GM12878 (cell line): ENCODE measurements around the gene SH2D3A. TPM values are rescaled to one million over a fixed set of nuclear protein-coding genes. Genes with fewer than 3 reads are reported as not detected.

Experiments used
- ATAC-seq: fragments of 200-7000 bp; cut with Tn5 transposase; 3 replicates; pipeline ENCODE4 v1.9.1; 2020; ENCODE audit warnings: mild to moderate bottlenecking, moderate library complexity
- BruUV-seq: library from RNA; stranded (reverse); fragments of 400-500 nt; replicated peaks from 2 replicates; lab custom pipeline; 2021; lab: Mats Ljungman, UMichigan
- CTCF ChIA-PET: fragments of 300-600 bp; sonication (Branson Sonifier 250); formaldehyde crosslinking; extraction: SDS; loops from one replicate; lab custom pipeline; 2021; ENCODE audit warnings: inconsistent platforms; lab: Yijun Ruan, JAX
- POLR2A ChIA-PET: fragments of 350-600 bp; formaldehyde crosslinking; extraction: SDS; loops from one replicate; lab custom pipeline; 2021; ENCODE audit warnings: inconsistent platforms; lab: Charles Lee
- RAD21 ChIA-PET: fragments of 300-600 bp; sonication (Branson Sonifier 250); formaldehyde crosslinking; loops from one replicate; lab custom pipeline; 2023; ENCODE audit warnings: antibody characterized with exemption; ENCODE audit not compliant: unreplicated experiment; lab: Charles Lee
- SMC1A ChIA-PET: fragments of 300-600 bp; sonication (Branson Sonifier 250); formaldehyde crosslinking; loops from one replicate; lab custom pipeline; 2023; ENCODE audit not compliant: unreplicated experiment, uncharacterized antibody; lab: Charles Lee
- DNase-seq: peaks from one replicate; pipeline ENCODE4 v3.0.0-alpha.2; 2011; ENCODE audit warnings: low read depth, low spot score
- FAIRE-seq: peaks from 3 replicates; lab custom pipeline; 2011; peaks lifted over from hg19 to GRCh38; lab: Jason Lieb, UNC
- H2AFZ ChIP-seq: 2 replicates; pipeline ENCODE4 v1.6.0; 2011; ENCODE audit warnings: low read depth, low read length, control low read depth; ENCODE audit not compliant: control insufficient read depth
- H3K27ac ChIP-seq: 2 replicates; pipeline ENCODE4 v1.5.1; 2011; ENCODE audit warnings: control low read depth; ENCODE audit not compliant: control insufficient read depth, insufficient read depth
- H3K27me3 ChIP-seq, 2 experiments: replicated peaks in 1 of 2; 2 replicates each; pipeline versions ENCODE4 v1.6.0 to v1.6.1; 2011; ENCODE audit warnings: low read length in 1 of 2; ENCODE audit not compliant: control insufficient read depth in 2 of 2, insufficient read depth in 2 of 2
- H3K36me3 ChIP-seq, 2 experiments: 2 replicates each; pipeline ENCODE4 v1.5.1; 2011; ENCODE audit warnings: low read length in 1 of 2; ENCODE audit not compliant: control insufficient read depth in 2 of 2, insufficient read depth in 2 of 2
- H3K4me1 ChIP-seq: 2 replicates; pipeline ENCODE4 v1.6.1; 2011; ENCODE audit warnings: mild to moderate bottlenecking, low read length, moderate library complexity, mixed read lengths; ENCODE audit not compliant: control insufficient read depth, insufficient read depth
- H3K4me2 ChIP-seq: 2 replicates; pipeline ENCODE4 v1.6.0; 2011; ENCODE audit warnings: control low read depth; ENCODE audit not compliant: control insufficient read depth, insufficient read depth
- H3K4me3 ChIP-seq: fragments of 200-600 bp; sonication (generic); 2 replicates; pipeline ENCODE4 v1.5.1; 2016
- H3K79me2 ChIP-seq: 2 replicates; pipeline ENCODE4 v1.6.0; 2011; ENCODE audit warnings: low read length; ENCODE audit not compliant: control insufficient read depth, insufficient read depth
- H3K9ac ChIP-seq: 2 replicates; pipeline ENCODE4 v1.8.0; 2011; ENCODE audit warnings: low read length, control low read depth, mixed read lengths; ENCODE audit not compliant: control insufficient read depth, insufficient read depth
- H3K9me3 ChIP-seq: replicated peaks from 3 replicates; pipeline ENCODE4 v1.5.1; 2011; ENCODE audit warnings: mild to moderate bottlenecking, low read length; ENCODE audit not compliant: control insufficient read depth, insufficient read depth
- H4K20me1 ChIP-seq: 2 replicates; pipeline ENCODE4 v1.6.0; 2011; ENCODE audit not compliant: control insufficient read depth, insufficient read depth
- CBX5 ChIP-seq: sonication (generic); IDR thresholded peaks from 2 replicates; pipeline ENCODE4 v1.6.1; 2016; ENCODE audit warnings: low read depth, moderate library complexity, mild to moderate bottlenecking, inconsistent platforms
- E2F8 ChIP-seq: fragments of 450-650 bp; IDR thresholded peaks from 2 replicates; pipeline ENCODE4 v1.6.1; 2018; ENCODE audit warnings: mild to moderate bottlenecking, low read depth, moderate library complexity; ENCODE audit not compliant: partially characterized antibody
- ETV6 ChIP-seq, 2 experiments: fragments of 450-650 bp in 1 of 2; IDR thresholded peaks in 1 of 2; conservative IDR thresholded peaks in 1 of 2; 2 replicates each; pipeline ENCODE4 v1.6.1; 2014; ENCODE audit warnings: antibody characterized with exemption in 1 of 2, borderline replicate concordance in 1 of 2, low read depth in 1 of 2, mild to moderate bottlenecking in 1 of 2, moderate library complexity in 1 of 2
- LARP7 ChIP-seq: fragments of 450-650 bp; IDR thresholded peaks from 2 replicates; pipeline ENCODE4 v1.6.1; 2017; ENCODE audit warnings: mild to moderate bottlenecking
- POLR2AphosphoS2 ChIP-seq: IDR thresholded peaks from 2 replicates; pipeline ENCODE4 v1.6.1; 2011; ENCODE audit warnings: low read depth, mild to moderate bottlenecking, low read length, improper control_type of control experiment, moderate library complexity
- SREBF2 ChIP-seq: IDR thresholded peaks from 2 replicates; pipeline ENCODE4 v1.6.1; 2012; ENCODE audit warnings: mild to moderate bottlenecking, low read length
- SUZ12 ChIP-seq: fragments of 200-600 bp; sonication (generic); IDR thresholded peaks from one replicate; pipeline ENCODE4 v1.6.1; 2018; ENCODE audit warnings: antibody characterized with exemption, mild to moderate bottlenecking; ENCODE audit not compliant: unreplicated experiment
- WGBS: methylation state at CpG from one replicate; pipeline ENCODE4 v1.1.6; 2016; ENCODE audit warnings: low lambda C conversion rate; ENCODE audit not compliant: insufficient replicate concordance, insufficient coverage; ENCODE audit errors: missing lambda C conversion rate; 5-methylcytosine and 5-hydroxymethylcytosine counted together
- in situ Hi-C: fragments of 300-500 bp; cut with MboI; formaldehyde crosslinking; loops from 9 replicates; pipeline ENCODE4 v1.14.3; 2018; ENCODE audit warnings: mixed read lengths
- intact Hi-C: fragments of 100-400 bp; cut with micrococcal nuclease; formaldehyde crosslinking; loops from one replicate; pipeline ENCODE4 v1.14.2; 2022; ENCODE audit not compliant: unreplicated experiment
- polyA plus RNA-seq, 11 experiments: library from polyadenylated mRNA; depleted of rRNA in 4 of 11; unstranded in 6 of 11; stranded (reverse) in 5 of 11; fragments of >200 nt; fragmentation: Nextera tagmentation in 4 of 11; fragmentation: Illumina TruSeq in 1 of 11; extraction: Ambion mirVana in 4 of 11; extraction: Trizol in 1 of 11; gene quantifications; 1 replicate in 1 of 11; 2 replicates in 10 of 11; pipeline versions ENCODE4 v1.2.1 to v1.2.3, GENCODE V29; 2011 to 2016; ENCODE audit warnings: inconsistent platforms in 2 of 11, missing spikeins in 2 of 11, low read depth in 1 of 11
- total RNA-seq, 4 experiments: library from RNA; depleted of rRNA in 3 of 4; stranded (reverse); fragments of >200 nt in 3 of 4; fragmentation: Illumina TruSeq in 1 of 4; extraction: Trizol in 1 of 4; gene quantifications; 2 replicates each; pipeline versions ENCODE4 v1.2.1 to v1.2.3, GENCODE V29; 2013 to 2021
- TF ChIP-seq, protein P1 (sequence below): IDR thresholded peaks from 2 replicates; pipeline ENCODE4 v1.6.1; 2011; ENCODE audit warnings: borderline replicate concordance, low read depth, mild to moderate bottlenecking, moderate library complexity, low read length; ENCODE audit not compliant: insufficient read depth, poor library complexity, severe bottlenecking

SH2D3A gene
- total and polyA plus RNA-seq, 10 of the 15 experiments (the other 5 are each of a cell fraction or from before 2014, with no cell fraction given) = 0.77 to 24.4 (median 9.5) TPM

DNA sequence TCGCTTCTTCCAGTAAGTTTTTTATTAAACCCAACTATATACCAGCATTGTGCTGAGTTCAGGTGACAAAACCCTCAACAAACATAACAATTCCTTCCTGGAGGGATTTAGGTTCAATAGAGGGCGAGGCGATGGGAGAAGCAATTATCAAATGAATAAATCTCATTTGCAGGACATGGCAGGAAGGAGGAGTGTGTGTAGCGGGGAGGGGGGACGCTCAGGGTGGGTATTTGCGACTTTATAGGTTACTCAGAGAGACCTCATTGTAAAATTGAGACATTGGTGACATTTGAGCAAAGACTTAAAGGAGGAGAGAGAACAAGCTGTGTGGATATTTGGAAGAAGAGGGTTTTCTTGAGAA, 50.6 kb downstream of the SH2D3A start (continued):
- TF ChIP-seq ETV6 (conservative IDR thresholded peaks at IDR 0.05 in 1 of 2, IDR thresholded peaks at IDR 0.05 in 1 of 2; ENCODE audit: borderline replicate concordance in 1 of 2, low read depth in 1 of 2) (no peak), LARP7 (no peak), SUZ12 (no peak), SREBF2 (no peak)

GRCh38 chr19:6714749-6715555, 52.3 kb downstream of the SH2D3A start:
- Histone ChIP-seq H3K79me2 (no peaks in the 10 kb centered on the region), H3K36me3 (no peaks in the 10 kb centered on the region), H3K27me3 (no peaks in the 10 kb centered on the region; a peak in 2 of 4 replicates), H3K4me2 (no peak overlapping the region), H3K4me1 (no peaks in the 10 kb centered on the region), H3K9ac (no peak overlapping the region), H4K20me1 (no peaks in the 10 kb centered on the region), H3K27ac (no peak overlapping the region), H3K9me3 (no peaks in the 10 kb centered on the region), H3K4me3 (no peak overlapping the region)
- RAD21 ChIA-PET = interaction anchor here (1.6 kb wide), 1 partner anchor 82 kb away, joined by 5 read pairs; no protein-coding TSS in a partner anchor
- 63% methylated on average over 11 of the region's 11 CpGs for WGBS
- in situ Hi-C loops = no loop called here
- no peak for DNase-seq
- CTCF ChIA-PET = interaction anchor here (1.0 to 1.4 kb wide), 3 partner anchors 11 to 73 kb away, joined by 3 to 9 read pairs (median 4); no protein-coding TSS in a partner anchor
- SMC1A ChIA-PET = interaction anchor here (0.5 to 2.1 kb wide), 2 partner anchors 39 to 135 kb away, joined by 3 to 7 read pairs; no protein-coding TSS in a partner anchor
- POLR2A ChIA-PET = interaction anchor here (0.6 kb wide), 1 partner anchor 36 kb away, joined by 3 read pairs; no protein-coding TSS in a partner anchor
- TF ChIP-seq CBX5 (no peak), POLR2AphosphoS2 (no peak), E2F8 (no peak)
- TF ChIP-seq, protein P1, sequence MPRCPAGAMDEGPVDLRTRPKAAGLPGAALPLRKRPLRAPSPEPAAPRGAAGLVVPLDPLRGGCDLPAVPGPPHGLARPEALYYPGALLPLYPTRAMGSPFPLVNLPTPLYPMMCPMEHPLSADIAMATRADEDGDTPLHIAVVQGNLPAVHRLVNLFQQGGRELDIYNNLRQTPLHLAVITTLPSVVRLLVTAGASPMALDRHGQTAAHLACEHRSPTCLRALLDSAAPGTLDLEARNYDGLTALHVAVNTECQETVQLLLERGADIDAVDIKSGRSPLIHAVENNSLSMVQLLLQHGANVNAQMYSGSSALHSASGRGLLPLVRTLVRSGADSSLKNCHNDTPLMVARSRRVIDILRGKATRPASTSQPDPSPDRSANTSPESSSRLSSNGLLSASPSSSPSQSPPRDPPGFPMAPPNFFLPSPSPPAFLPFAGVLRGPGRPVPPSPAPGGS = peak; percentile 32
- TF ChIP-seq, all 136 proteins: peak for 1
- H2AFZ ChIP-seq = no peak overlapping the region
- ATAC-seq (no peak), FAIRE-seq (no peak)
- no TSS peak for BruUV-seq
- intact Hi-C loops = no loop called here
